B cell (primary cell): ENCODE results near the gene PARS2.

ENCODE experiments used
- CTCF ChIP-seq: fragments of 200-600 bp; IDR thresholded peaks from one replicate; pipeline ENCODE4 v1.8.0; 2022; ENCODE audit warnings: antibody characterized with exemption, mild to moderate bottlenecking
- EZH2 ChIP-seq: IDR thresholded peaks from 2 replicates; pipeline ENCODE4 v1.6.1; 2012; ENCODE audit warnings: borderline replicate concordance, low read depth, mild to moderate bottlenecking, moderate library complexity, low read length; ENCODE audit not compliant: insufficient read depth, poor library complexity, severe bottlenecking

GRCh38 chr1:54751426-54751825 is 12.9 kb downstream of the PARS2 start:
- TF ChIP-seq EZH2 = no peak
- no peak for TF ChIP-seq CTCF
